ENCODE results near the gene ADAMTS9. TPM values are rescaled to one million over a fixed set of nuclear protein-coding genes. Genes with fewer than 3 reads are reported as not detected.

Gene ADAMTS9
- total RNA-seq, 2 donors from 2014 or later: 30.0 to 31.0 TPM

DNA sequence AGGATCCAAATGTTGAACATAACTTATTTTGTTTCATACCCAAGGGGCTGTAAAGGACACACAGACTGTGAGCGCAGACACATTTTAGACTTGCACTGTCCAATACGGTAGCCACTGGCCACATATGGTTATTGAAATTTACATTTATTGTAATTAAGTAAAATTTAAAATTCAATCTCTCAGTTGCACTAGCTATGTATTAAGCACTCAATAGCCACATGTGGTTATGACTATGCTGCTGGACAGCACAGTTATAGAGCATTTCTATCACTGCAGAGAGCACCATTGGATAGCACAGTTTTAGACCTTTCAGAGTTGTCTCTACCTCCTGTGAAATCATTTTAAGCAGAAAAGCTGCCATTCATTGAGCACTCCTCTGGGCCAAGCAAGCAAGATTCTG lies 204.3 kb downstream of the ADAMTS9 start:
- no peaks in the 10 kb centered on the region for H3K4me1 ChIP-seq (replicated peaks)
- H3K27ac ChIP-seq: no peak overlapping the region
- 98% methylated on average over 2 of the region's 2 CpGs for WGBS
- H3K9me3 ChIP-seq: no peaks in the 10 kb centered on the region
- H3K36me3 ChIP-seq: no peaks in the 10 kb centered on the region
- H3K4me3 ChIP-seq: no peak overlapping the region
- no peak for DNase-seq (ENCODE audit: low spot score)
- no peak for TF ChIP-seq POLR2A (IDR thresholded peaks at IDR 0.05)
- TF ChIP-seq POLR2AphosphoS5 (IDR thresholded peaks at IDR 0.05): no peak
- no peak for TF ChIP-seq CTCF (IDR thresholded peaks at IDR 0.05)
- H3K27me3 ChIP-seq (replicated peaks; ENCODE audit: insufficient read depth): no peaks in the 10 kb centered on the region
- intact Hi-C loops (cut with DNase I): loop anchor here (10.0 kb wide), 1 partner anchor 279 kb away; no protein-coding TSS in a partner anchor

DNA sequence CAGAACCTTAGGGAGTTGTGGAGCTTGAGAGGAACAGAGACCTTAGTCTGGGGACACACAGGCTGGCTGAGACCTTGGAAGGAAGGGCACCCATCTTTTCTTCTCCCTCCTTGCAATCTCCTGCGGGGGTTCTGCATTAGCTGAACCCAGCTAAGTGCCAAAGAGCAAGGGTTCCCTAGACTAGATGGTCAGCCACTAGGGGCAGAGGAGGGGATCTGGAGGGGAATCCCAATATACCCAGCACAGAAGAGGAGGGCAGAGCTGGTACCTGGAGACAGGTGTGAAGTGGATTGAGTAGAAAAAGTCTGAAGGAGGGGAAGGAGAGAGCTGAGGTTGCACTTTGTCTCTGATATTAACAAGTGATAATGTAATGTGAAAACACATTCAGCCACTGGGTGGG lies 212.8 kb downstream of the ADAMTS9 start:
- TF ChIP-seq CTCF (IDR thresholded peaks at IDR 0.05) (no peak), POLR2AphosphoS5 (IDR thresholded peaks at IDR 0.05) (no peak), POLR2A (IDR thresholded peaks at IDR 0.05) (no peak)
- Histone ChIP-seq H3K27me3 (replicated peaks; ENCODE audit: insufficient read depth) (no peaks in the 10 kb centered on the region), H3K36me3 (no peaks in the 10 kb centered on the region), H3K4me3 (no peak overlapping the region), H3K4me1 (replicated peaks) (no peaks in the 10 kb centered on the region), H3K9me3 (no peaks in the 10 kb centered on the region), H3K27ac (no peak overlapping the region)
- 88% methylated on average over 1 of the region's 1 CpG for WGBS
- intact Hi-C loops (cut with DNase I): no loop called here
- no peak for DNase-seq (ENCODE audit: low spot score)

DNA sequence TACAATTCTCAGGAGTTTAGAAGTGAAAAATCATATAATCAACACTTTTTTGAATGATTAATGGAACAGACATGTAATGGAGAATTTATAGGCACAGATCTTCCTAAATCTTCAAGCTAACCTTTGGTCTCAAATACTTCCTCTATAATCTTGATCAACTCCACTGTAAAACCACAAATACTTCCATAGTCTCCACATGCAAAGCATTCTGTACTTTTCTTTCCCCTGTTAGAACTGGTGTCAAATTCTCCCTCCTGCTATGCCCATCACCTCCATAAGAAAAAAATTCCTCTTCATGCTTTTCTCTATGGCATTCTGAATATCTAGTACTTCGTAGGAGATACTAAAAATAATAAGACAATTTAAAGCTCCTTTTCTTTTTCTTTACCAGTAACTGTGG lies 214.3 kb downstream of the ADAMTS9 start:
- Histone ChIP-seq H3K36me3 (no peaks in the 10 kb centered on the region), H3K4me1 (replicated peaks) (no peaks in the 10 kb centered on the region), H3K9me3 (no peaks in the 10 kb centered on the region), H3K4me3 (no peak overlapping the region), H3K27me3 (replicated peaks; ENCODE audit: insufficient read depth) (no peaks in the 10 kb centered on the region), H3K27ac (no peak overlapping the region)
- intact Hi-C loops (cut with DNase I): no loop called here
- TF ChIP-seq CTCF (IDR thresholded peaks at IDR 0.05) (no peak), POLR2AphosphoS5 (IDR thresholded peaks at IDR 0.05) (no peak)
- 82% methylated on average over 1 of the region's 1 CpG for WGBS
- DNase-seq (ENCODE audit: low spot score): no peak

GRCh38 chr3:64470436-64470835 lies 217.4 kb downstream of the ADAMTS9 start:
- TF ChIP-seq CTCF (IDR thresholded peaks at IDR 0.05): no peak
- H3K4me3 ChIP-seq: no peak overlapping the region
- no peaks in the 10 kb centered on the region for H3K4me1 ChIP-seq (replicated peaks)
- DNase-seq (ENCODE audit: low spot score): no peak
- WGBS: 86% methylated on average over 5 of the region's 5 CpGs
- H3K27me3 ChIP-seq (replicated peaks; ENCODE audit: insufficient read depth): no peaks in the 10 kb centered on the region
- no peaks in the 10 kb centered on the region for H3K36me3 ChIP-seq
- no peak overlapping the region for H3K27ac ChIP-seq
- H3K9me3 ChIP-seq: no peaks in the 10 kb centered on the region
- intact Hi-C loops (cut with DNase I): no loop called here

GRCh38 chr3:64467255-64467944 lies 220.4 kb downstream of the ADAMTS9 start:
- TF ChIP-seq POLR2A (IDR thresholded peaks at IDR 0.05) (no peak), POLR2AphosphoS5 (IDR thresholded peaks at IDR 0.05) (no peak), CTCF (IDR thresholded peaks at IDR 0.05) (no peak)
- no peaks in the 10 kb centered on the region for H3K27me3 ChIP-seq (replicated peaks; ENCODE audit: insufficient read depth)
- WGBS: 73% methylated on average over 5 of the region's 5 CpGs
- no peak for DNase-seq (ENCODE audit: low spot score)
- H3K9me3 ChIP-seq: no peaks in the 10 kb centered on the region
- H3K4me1 ChIP-seq (replicated peaks): no peaks in the 10 kb centered on the region
- H3K4me3 ChIP-seq: no peak overlapping the region
- H3K36me3 ChIP-seq: no peaks in the 10 kb centered on the region
- intact Hi-C loops (cut with DNase I): no loop called here
- no peak overlapping the region for H3K27ac ChIP-seq

Data from prostate gland (tissue), 2 donors.